Activated CD8-positive, alpha-beta memory T cell treated with anti-CD3 and anti-CD28 coated beads, Interleukin-2, amount 50 U/mL, for 4 hours (primary cell): ENCODE measurements around the gene EBLN2.

Experiments
- DNase-seq: peaks from one replicate; pipeline ENCODE4 v3.0.0-alpha.2; 2020

Gene EBLN2

DNA sequence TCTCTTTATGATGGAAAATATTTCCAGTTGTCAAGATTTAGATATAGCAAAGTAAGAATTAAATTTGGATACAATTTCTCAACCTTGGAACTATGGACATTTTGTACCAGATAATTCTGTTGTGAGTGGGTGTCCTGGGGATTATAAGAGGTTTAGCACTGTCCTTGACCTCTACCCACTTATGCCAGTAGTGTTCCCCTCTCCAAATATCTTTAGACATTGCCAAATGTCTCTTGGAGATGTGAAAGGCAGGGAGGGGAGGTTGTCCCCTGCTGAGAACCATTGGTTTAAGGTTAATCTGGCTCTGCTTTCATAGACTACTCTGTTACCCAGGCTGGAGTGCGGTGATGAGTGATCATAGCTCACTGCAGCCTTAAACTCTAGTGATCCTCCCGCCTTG, at the start of gene EBLN2:
TSS of gene EBLN2 (plus strand) at position 244 of the 400 bp plus-strand sequence. CDS start 423 bp downstream, outside the sequence.
- DNase-seq, result no peak

DNA sequence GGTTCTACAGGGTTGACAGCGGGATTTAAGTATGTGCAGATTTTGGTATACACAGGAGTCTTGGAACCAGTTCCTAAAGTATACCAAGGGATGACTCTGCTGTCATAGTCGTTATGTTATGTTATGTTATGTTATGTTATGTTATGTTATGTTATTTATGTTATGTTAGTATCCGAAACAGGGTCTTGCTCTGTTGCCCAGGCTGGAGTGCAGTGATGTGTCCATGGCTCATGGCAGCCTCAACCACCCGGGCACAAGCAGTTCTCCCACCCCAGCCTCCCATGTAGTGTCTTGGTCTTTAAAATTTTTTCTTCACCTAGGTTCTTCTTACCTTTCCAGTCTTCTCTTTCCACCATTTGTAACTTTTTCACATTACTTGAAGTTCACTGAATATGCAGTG, 43.2 kb upstream of the EBLN2 start:
- DNase-seq, result no peak

DNA sequence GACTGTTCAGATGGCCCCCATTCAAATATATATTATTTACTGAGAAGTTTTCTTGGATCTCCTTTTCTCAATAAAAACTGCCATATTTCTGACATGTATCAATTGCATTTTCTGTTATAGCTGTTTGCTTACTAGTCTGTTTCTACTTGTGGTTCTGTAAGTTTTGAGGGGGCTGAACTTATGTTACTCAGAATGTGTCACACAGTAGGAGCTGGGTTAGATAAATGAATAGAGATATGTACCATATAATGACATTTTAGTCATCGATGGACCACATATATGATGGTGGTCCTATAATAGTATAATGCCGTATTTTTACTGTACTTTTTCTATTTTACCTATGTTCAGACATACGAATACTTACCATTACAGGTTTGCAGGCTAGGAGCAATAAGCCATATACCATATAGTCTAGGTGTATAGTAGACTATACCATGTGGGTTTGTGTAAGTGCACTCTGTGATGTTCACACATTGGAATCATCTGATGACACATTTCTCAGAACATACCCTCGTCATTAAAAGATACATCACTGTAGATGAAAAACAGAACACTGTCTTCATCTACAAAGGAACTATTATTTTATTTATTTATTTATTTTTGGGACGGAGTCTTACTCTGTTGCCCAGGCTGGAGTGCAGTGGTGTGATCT, 42.5 kb upstream of the EBLN2 start:
- no peak for DNase-seq

- DNase-seq, result no peak
Observed at GRCh38 chr3:73021301-73021835, 40.1 kb upstream of the EBLN2 start.

DNA sequence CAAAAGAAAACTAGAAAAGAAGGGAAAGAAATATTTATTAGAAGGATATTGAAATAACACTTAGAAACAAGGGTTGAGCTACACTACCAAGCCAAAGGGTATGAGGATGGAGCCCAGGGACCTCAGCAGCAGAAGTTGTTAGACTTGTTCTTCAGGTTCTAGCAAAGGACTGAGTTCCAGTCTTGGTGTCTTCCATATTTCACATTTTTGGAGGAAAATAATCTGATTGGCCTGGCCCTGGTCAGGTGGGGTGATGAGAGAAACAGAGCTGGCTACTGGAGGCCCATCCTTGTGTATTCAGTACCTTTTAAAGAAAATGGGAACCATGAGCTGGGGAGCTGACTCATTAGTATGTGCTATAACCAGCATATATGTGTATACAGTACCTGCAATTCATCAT, 36.6 kb upstream of the EBLN2 start:
- no peak for DNase-seq

DNA sequence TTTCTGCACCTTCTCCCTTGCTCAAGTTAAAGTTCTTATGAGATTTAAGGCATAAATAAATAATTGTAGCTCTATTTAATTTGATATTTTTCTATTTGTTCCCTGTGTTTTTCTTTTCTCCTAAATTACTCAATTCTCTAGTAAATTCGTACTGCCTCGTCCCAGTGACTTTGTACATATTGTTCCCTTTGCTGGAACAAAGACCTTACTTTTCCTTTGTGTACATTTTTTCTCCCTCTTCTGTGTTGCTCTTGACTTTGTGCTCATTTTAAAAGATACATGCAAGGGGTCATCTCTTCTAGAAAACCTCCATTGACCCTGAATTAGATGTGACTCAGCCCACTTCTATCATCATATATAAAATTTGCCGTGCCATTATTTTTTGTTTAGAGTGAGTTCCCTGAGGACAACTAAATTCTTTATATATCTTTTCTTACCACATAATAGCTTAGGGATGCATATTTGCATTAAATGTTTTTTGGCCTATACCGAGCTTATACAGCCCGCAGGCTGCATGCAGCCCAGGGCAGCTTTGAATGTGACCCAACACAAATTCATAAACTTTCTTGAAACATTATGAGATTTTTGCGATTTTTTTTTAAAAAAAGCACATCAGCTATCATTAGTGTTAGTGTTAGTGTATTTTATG, 35.2 kb upstream of the EBLN2 start:
- DNase-seq, result no peak

DNA sequence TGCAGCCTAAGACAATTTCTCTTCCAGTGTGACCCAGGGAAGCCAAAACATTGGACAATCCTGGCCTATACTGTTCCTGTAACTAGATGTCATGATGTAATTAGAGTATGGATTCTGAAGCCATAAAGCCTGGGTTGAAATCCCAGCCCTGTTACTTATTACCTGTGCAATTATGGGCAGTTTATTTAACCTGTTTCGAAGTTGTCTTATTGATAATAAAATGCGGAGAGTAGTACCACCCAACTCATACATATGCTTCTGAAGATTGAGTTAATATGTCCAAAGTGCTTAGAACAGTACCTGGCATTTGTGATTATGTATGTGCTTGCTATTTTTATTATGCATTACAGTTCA, 34.7 kb upstream of the EBLN2 start:
- no peak for DNase-seq

- no peak for DNase-seq
Observed at GRCh38 chr3:73028803-73029202, 32.7 kb upstream of the EBLN2 start.

- DNase-seq, result no peak
Observed at GRCh38 chr3:73029321-73029796, 32.1 kb upstream of the EBLN2 start.

- no peak for DNase-seq
Observed at GRCh38 chr3:73030073-73030597, 31.3 kb upstream of the EBLN2 start.

DNA sequence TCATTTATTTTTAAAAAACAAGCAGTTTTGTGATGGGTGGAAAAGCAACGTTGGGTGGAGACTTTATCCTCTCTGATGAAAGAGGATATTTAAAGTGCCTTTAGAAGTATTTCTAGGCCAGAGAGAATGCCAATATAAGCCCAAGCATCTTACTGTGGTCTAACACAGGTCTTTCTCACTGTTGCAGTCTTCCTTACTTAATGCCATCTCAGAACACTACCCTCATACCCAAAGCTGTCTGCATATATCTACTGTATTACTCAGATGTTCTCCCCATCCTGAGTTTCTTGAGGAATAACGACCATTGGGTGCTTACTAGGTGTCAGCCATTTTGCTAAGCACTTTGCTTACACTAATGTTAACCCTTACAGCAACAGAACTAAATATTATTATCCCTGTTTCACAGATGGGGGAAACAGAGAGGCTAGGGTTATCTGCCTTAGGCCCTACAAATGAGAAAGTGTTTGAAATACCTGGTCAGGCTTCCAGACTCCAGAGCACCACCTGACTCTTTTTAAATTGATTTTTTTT, 29.8 kb upstream of the EBLN2 start:
- DNase-seq, result no peak

DNA sequence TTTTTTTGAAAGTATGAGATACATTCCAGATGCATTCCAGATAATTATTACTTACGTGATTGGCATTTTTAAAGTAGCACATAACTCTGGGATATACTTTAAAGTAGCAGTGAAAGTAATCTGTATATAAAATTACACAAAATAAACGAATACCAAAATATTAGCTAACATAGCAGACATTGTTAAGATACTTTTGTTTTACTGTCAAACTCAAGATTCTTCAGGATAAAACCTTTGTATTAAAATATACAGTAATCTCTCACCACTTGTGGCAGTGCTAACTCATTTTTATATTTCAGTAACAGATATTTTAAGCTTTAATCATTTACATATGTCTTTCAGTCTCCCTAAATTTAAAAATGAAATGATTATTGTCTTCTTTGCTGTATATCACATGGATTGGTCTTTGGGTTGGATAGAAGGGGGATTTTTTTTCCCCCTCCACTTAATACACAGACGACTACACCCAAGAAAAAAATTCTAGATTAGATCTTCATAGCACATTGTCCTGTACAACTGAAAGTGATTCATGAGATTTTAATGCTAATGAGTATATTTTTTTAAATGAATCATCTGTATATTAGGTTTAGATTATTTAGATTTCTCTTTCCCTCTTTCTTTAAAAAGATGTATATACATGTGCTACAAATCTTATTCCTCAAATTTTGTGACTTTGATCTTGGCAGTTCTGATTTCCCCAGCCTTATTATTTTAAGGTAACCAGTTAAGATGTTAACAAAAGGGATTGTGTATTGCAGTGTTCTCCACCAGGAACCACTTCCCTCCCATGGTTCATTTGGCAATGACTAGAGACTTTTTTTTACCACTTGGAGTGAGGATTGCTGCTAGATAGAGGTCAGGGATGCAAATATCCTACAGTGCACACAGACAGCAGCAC, 24.5 kb upstream of the EBLN2 start:
- DNase-seq, result no peak

DNA sequence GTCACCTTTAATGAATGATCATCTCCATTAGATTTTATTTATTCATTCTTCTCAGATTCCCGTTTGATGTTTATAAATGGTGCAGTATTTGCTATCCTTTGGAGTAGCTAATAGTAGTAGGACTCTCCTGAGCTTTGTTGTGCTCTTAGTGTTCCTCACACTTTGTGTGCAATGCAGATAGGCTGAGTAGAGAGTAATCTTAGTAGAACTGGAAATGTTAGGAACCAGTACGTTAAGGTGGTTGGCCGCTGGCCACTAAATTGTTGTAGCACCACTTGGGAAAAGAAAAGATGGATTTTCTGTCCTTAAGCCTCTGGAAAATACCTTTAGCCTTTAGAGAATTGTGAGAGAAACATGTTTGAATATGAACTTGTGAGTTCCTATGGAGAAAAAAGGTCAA, 19.9 kb upstream of the EBLN2 start:
- DNase-seq, result no peak

- no peak for DNase-seq
Observed at GRCh38 chr3:73043414-73043813, 18.0 kb upstream of the EBLN2 start.

DNA sequence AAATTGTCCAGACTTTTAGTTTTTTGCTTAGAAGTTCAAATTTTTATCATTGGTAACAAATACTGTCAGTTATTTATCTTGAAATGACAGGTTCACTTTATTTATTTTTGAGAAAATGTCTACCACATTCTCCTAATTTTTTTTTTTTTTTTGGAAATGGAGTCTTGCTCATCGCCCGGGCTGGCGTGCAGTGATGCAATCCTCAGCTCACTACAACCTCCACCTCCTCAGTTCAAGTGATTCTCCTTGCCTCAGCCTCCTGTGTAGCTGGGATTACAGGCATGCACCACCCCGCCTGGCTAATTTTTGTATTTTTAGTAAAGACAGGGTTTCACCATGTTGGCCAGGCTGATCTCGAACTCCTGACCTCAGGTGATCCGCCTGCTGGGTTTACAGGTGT, 16.1 kb upstream of the EBLN2 start:
- no peak for DNase-seq

DNA sequence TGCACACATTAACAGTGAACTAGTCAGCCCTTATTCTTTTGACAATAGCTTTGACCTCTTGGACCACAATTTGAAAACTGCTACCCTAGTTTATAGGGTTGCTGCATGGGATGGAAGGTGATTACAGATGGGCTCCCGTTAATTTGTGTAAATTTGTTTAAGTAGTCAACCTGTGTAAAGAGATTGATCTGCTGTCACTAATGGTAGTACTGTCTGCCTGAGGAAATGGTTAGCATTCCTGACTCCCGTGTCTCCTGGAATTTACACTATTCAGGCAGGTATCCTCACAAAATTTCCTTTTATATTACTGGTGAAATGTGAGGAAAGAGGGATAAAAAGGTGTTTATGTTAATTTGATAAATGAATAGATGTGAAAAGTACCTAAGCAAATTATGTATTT, 15.3 kb upstream of the EBLN2 start:
- no peak for DNase-seq

DNA sequence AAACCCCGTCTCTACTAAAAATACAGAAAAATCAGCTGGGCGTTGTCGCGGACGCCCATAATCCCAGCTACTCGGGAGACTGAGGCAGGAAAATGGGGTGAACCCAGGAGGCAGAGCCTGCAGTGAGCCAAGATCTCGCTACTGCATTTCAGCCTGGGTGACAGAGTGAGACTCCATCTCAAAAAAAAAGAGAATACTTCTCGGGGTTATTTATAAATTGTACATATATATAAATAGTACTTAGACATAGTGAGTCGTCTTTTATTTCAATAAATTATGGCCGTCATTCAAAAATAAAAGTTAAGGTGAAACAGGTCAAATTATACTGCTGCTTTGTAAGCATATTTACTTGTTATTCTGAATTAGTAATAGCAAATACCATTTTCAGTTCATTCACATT, 12.1 kb upstream of the EBLN2 start:
- no peak for DNase-seq

DNA sequence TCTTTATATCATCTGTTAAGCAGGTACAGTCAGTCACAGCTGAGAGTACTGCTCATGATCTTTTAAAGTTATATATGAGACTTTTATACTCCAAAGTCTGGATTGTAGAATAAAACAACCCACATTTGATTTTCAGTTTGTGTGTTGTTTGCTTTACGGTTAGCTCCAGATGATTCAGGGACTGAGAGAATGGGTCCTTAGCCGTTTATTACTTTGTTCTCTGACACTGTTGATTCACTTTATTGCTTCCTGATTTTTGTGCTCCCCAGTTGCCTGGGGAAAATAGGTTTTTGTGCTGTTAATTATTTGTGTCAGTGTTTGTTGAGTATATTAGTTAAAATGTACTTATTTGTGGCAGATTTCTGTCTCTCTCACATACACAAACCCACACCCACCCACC, 8.6 kb upstream of the EBLN2 start:
- no peak for DNase-seq

DNA sequence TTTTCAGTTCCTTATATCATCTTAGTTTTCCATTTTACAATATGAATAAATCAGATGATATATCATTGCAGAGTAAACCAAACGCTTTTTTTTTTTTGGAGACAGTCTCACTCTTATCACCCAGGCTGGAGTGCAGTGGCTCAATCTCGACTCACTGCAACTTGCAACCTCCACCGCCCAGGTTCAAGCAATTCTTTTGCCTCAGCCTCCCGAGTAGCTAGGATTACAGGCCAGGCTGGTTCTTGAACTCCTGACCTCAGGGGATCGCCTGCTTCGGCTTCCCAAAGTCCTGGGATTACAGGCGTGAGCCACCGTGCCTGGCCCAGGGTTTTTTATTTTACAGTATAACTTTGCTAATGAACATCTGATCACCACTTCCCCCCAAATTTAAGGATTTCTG, 5.9 kb upstream of the EBLN2 start:
- DNase-seq, result no peak

DNA sequence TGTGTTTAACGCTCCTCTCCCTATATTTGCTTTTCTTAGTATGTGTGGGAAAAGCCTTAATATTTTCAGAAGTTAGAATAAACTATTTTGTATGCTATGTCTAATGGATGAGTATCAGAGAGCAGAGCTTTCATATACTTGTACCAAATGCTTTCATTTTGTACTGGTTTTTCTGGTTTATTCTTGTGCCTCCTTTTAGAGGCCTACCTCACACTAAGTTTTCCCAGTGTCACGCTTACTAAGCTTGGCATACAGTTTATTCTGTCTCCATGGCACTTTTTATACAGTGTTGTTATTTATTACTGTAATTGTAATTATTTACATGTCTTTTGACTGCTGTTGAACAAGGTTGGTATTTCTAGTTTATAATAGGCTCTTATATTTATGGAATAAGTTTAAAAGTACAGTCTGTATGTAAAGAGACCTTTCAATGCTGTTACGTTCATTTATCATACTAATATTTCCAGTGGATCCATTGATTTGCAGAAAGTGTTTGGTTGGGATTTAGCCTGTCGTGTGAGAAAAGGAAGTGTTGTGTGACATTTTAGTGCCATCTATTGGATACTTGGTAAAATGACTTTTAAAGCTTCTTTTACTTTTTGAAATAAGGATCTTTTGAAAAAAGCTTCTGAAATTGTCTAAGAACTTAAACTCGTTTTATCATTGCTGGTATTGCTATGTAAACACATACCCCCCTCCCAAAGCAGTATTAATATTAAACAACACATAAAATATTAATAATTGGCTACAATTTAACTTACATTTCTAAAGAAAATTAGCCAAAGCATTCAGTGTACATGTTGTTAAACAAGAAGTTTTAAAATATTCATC, 5.2 kb upstream of the EBLN2 start:
- no peak for DNase-seq

- no peak for DNase-seq
Observed at GRCh38 chr3:73056845-73057150, 4.7 kb upstream of the EBLN2 start.

DNA sequence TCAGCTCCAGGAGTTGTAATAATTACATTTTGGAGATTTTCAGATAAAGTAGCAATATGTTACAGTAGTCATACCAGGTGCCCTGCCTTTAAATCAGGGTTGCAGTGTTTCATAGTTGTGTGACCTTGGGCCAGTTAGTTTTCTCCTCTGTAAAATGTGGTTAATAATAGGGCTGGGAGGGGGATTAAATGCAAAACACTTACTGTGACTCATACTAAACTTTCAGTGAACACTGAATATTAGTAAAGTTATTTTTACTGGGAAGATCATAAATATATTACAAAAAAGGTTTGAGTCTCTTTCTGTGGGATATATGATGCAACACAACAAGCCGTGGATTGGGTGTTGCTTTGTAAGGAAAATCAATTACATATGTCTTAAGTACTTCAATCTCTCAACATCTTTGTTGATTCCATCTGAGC, 1.1 kb upstream of the EBLN2 start:
- no peak for DNase-seq
